Neural cell (in vitro differentiated cells): Measurements from ENCODE around the gene CDK11A. TPM values are rescaled to one million over a fixed set of nuclear protein-coding genes. Genes with fewer than 3 reads are reported as not detected.
"Not testable (repeated sequence)": the region's sequence is repeated elsewhere in the genome, so short reads cannot be mapped to it uniquely, and the experiment has no call there.

Source experiments
- H2AFZ ChIP-seq: fragments of 200-600, 300-800 bp; sonication (generic), shearing (Covaris generic); 2 replicates; pipeline ENCODE4 v1.6.0; 2014; ENCODE audit warnings: low read depth, mild to moderate bottlenecking, antibody characterized with exemption, low read length, moderate library complexity
- H3F3A ChIP-seq: fragments of 200-600 bp; shearing (Covaris generic); 2 replicates; pipeline ENCODE4 v1.6.1; 2016; ENCODE audit warnings: mild to moderate bottlenecking, moderate library complexity, mixed read lengths, antibody characterized with exemption, low read length; ENCODE audit not compliant: insufficient read depth, poor library complexity, severe bottlenecking
- H3K27ac ChIP-seq: fragments of 200-600, 300-800 bp; sonication (generic), shearing (Covaris generic); 2 replicates; pipeline ENCODE4 v1.5.1; 2014; ENCODE audit warnings: mild to moderate bottlenecking, low read length, moderate library complexity
- H3K27me3 ChIP-seq: fragments of 300-800, 200-600 bp; sonication (generic), shearing (Covaris generic); 2 replicates; pipeline ENCODE4 v1.6.0; 2014; ENCODE audit warnings: mild to moderate bottlenecking, low read depth, low read length, moderate library complexity; ENCODE audit not compliant: insufficient read depth
- H3K36me3 ChIP-seq: fragments of 300-800, 200-600 bp; sonication (generic), shearing (Covaris generic); 2 replicates; pipeline ENCODE4 v1.5.1; 2014; ENCODE audit warnings: mild to moderate bottlenecking, antibody characterized with exemption, low read length, moderate library complexity; ENCODE audit not compliant: insufficient read depth
- H3K4me2 ChIP-seq: fragments of 300-800, 200-600 bp; sonication (generic), shearing (Covaris generic); 2 replicates; pipeline ENCODE4 v1.6.0; 2014; ENCODE audit warnings: mild to moderate bottlenecking, low read length
- H3K4me3 ChIP-seq: fragments of 300-800, 200-600 bp; sonication (generic), shearing (Covaris generic); 2 replicates; pipeline ENCODE4 v1.5.1; 2014; ENCODE audit warnings: mild to moderate bottlenecking, low read length, moderate library complexity
- H3K79me2 ChIP-seq: fragments of 200-600 bp; shearing (Covaris generic); replicated peaks from 2 replicates; pipeline ENCODE4 v1.6.0; 2014; ENCODE audit warnings: mild to moderate bottlenecking, low read length, moderate library complexity; ENCODE audit not compliant: insufficient read depth
- H3K9ac ChIP-seq: fragments of 300-800, 200-600 bp; sonication (generic), shearing (Covaris generic); 2 replicates; pipeline ENCODE4 v1.6.1; 2016; ENCODE audit warnings: mild to moderate bottlenecking, low read length, mixed read lengths
- H3K9me2 ChIP-seq: fragments of 200-600 bp; shearing (Covaris generic); 2 replicates; pipeline ENCODE4 v1.6.1; 2016; ENCODE audit warnings: mild to moderate bottlenecking, low read length, mixed read lengths; ENCODE audit not compliant: insufficient read depth
- H3K9me3 ChIP-seq: fragments of 200-600, 300-800 bp; sonication (generic), shearing (Covaris generic); 2 replicates; pipeline ENCODE4 v1.6.1; 2016; ENCODE audit warnings: mild to moderate bottlenecking, mixed run types, low read length, moderate library complexity, mixed read lengths
- H4K20me1 ChIP-seq: fragments of 200-600 bp; shearing (Covaris generic); 2 replicates; pipeline ENCODE4 v1.6.1; 2016; ENCODE audit warnings: mild to moderate bottlenecking, mixed run types; ENCODE audit not compliant: insufficient read depth
- EP300 ChIP-seq: fragments of 450-650 bp; conservative IDR thresholded peaks from 2 replicates; pipeline ENCODE4 v1.6.1; 2014; ENCODE audit warnings: antibody characterized with exemption, mild to moderate bottlenecking, moderate library complexity; ENCODE audit not compliant: poor library complexity, severe bottlenecking
- EZH2 ChIP-seq: fragments of 200-600, 300-800 bp; shearing (Covaris generic), sonication (generic); IDR thresholded peaks from 2 replicates; pipeline ENCODE4 v1.6.1; 2014; ENCODE audit warnings: antibody characterized with exemption, low read length, borderline replicate concordance, mild to moderate bottlenecking; ENCODE audit not compliant: insufficient read depth, poor library complexity, severe bottlenecking
- MXI1 ChIP-seq: fragments of 450-650 bp; conservative IDR thresholded peaks from 2 replicates; pipeline ENCODE4 v1.6.1; 2014; ENCODE audit warnings: antibody characterized with exemption, mild to moderate bottlenecking; ENCODE audit not compliant: poor library complexity, severe bottlenecking
- POLR2AphosphoS5 ChIP-seq: IDR thresholded peaks from 2 replicates; pipeline ENCODE4 v1.6.1; 2012
- RAD21 ChIP-seq: fragments of 450-650 bp; conservative IDR thresholded peaks from 2 replicates; pipeline ENCODE4 v1.6.1; 2014; ENCODE audit warnings: antibody characterized with exemption, mild to moderate bottlenecking, moderate library complexity
- REST ChIP-seq: IDR thresholded peaks from 2 replicates; pipeline ENCODE4 v1.6.1; 2012; ENCODE audit warnings: borderline replicate concordance
- SMC3 ChIP-seq: fragments of 450-650 bp; conservative IDR thresholded peaks from 2 replicates; pipeline ENCODE4 v1.6.1; 2014; ENCODE audit warnings: antibody characterized with exemption, mild to moderate bottlenecking, moderate library complexity; ENCODE audit not compliant: poor library complexity
- TAF1 ChIP-seq: IDR thresholded peaks from 2 replicates; pipeline ENCODE4 v1.6.1; 2012; ENCODE audit warnings: low read depth
- polyA plus RNA-seq: library from polyadenylated mRNA; depleted of rRNA; stranded (reverse); fragments of >200 nt; gene quantifications from 2 replicates; pipeline ENCODE4 v1.2.3, GENCODE V29; 2014
- TF ChIP-seq, protein P1 (sequence below): fragments of 450-650 bp; IDR thresholded peaks from 2 replicates; pipeline ENCODE4 v1.5.1; 2014; ENCODE audit warnings: antibody characterized with exemption, mild to moderate bottlenecking, moderate library complexity; ENCODE audit not compliant: poor library complexity, severe bottlenecking

Gene CDK11A
- polyA plus RNA-seq, 1 donor from 2014 or later = 20.2 TPM

GRCh38 chr1:1752190-1752589 lies 28.0 kb upstream of the CDK11A start:
- Histone ChIP-seq H3K36me3 (no peaks in the 10 kb centered on the region), H3K79me2 (no peaks in the 10 kb centered on the region), H3K27ac (no peak overlapping the region), H3K4me3 (no peak overlapping the region), H4K20me1 (no peaks in the 10 kb centered on the region), H3F3A (no peaks in the 10 kb centered on the region), H3K9ac (no peak overlapping the region), H3K9me3 (no peaks in the 10 kb centered on the region), H3K4me2 (no peak overlapping the region), H2AFZ (no peak overlapping the region), H3K27me3 (no peaks in the 10 kb centered on the region), H3K9me2 (no peaks in the 10 kb centered on the region)
- TF ChIP-seq EP300 = no peak
- TF ChIP-seq MXI1 = no peak
- TF ChIP-seq, protein P1, sequence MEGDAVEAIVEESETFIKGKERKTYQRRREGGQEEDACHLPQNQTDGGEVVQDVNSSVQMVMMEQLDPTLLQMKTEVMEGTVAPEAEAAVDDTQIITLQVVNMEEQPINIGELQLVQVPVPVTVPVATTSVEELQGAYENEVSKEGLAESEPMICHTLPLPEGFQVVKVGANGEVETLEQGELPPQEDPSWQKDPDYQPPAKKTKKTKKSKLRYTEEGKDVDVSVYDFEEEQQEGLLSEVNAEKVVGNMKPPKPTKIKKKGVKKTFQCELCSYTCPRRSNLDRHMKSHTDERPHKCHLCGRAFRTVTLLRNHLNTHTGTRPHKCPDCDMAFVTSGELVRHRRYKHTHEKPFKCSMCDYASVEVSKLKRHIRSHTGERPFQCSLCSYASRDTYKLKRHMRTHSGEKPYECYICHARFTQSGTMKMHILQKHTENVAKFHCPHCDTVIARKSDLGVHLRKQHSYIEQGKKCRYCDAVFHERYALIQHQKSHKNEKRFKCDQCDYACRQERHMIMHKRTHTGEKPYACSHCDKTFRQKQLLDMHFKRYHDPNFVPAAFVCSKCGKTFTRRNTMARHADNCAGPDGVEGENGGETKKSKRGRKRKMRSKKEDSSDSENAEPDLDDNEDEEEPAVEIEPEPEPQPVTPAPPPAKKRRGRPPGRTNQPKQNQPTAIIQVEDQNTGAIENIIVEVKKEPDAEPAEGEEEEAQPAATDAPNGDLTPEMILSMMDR = no peak
- TF ChIP-seq RAD21 = no peak
- TF ChIP-seq TAF1 = no peak
- TF ChIP-seq SMC3 = no peak
- TF ChIP-seq EZH2 = no peak
- no peak for TF ChIP-seq POLR2AphosphoS5
- TF ChIP-seq REST = no peak

- not testable (repeated sequence) for H4K20me1 ChIP-seq, H3K27me3 ChIP-seq, H3K4me3 ChIP-seq, H3F3A ChIP-seq, H2AFZ ChIP-seq, H3K9me3 ChIP-seq, H3K27ac ChIP-seq, H3K4me2 ChIP-seq, H3K79me2 ChIP-seq, H3K9ac ChIP-seq, H3K36me3 ChIP-seq, H3K9me2 ChIP-seq
Measured at GRCh38 chr1:1749941-1750340, 25.8 kb upstream of the CDK11A start.

DNA sequence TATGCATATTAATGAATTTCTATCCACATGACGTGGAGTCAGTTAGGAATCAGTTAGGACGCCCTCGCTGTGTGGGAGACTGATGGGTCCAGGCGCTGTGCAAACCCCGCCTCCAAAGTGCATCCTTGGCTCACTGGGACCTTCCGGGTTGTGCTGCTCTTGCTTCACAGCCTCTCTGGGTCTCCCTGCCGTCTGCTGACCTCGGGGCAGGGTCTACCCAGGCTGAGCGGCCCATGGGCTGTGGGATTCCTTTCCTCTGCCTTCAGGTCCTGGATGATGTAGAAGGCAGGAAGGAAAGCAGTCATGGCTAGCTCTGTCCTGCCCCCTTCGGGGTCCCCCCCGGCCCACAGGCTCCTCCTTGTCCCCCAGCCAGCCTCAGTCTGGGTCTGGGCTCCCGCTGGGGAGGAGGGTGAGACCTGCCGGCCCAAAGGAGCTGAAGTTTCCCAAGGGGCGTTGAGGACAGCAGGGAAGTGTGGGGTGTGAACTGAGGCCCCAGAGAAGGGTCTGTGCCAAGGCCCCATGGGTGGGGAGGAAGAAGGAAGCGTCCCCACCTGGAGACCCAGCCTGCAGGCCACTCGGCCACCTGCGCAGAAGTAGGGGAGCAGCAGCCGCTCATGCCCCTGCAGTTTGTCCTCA lies 24.6 kb upstream of the CDK11A start:
- Histone ChIP-seq H3K27me3 (no peaks in the 10 kb centered on the region), H3K4me2 (no peak overlapping the region), H3K79me2 (no peaks in the 10 kb centered on the region), H4K20me1 (no peaks in the 10 kb centered on the region), H3K27ac (no peak overlapping the region), H3K9me3 (no peaks in the 10 kb centered on the region), H2AFZ (no peak overlapping the region), H3K36me3 (no peaks in the 10 kb centered on the region), H3K9me2 (no peaks in the 10 kb centered on the region), H3K9ac (no peak overlapping the region), H3F3A (no peaks in the 10 kb centered on the region), H3K4me3 (no peak overlapping the region)
- TF ChIP-seq EZH2 (no peak), MXI1 (no peak), REST (no peak), EP300 (no peak), SMC3 (no peak), POLR2AphosphoS5 (no peak), TAF1 (no peak), RAD21 (no peak)
- TF ChIP-seq, protein P1 = no peak
